AG09309 (cell line): ENCODE measurements around the gene KCNE4.
A peak's percentile ranks its signal among the peaks of the same experiment; 100 is the strongest.

ENCODE experiments used
- DNase-seq: peaks from one replicate; pipeline ENCODE4 v3.0.0-alpha.2; 2010; ENCODE audit warnings: low read depth
- H3K4me3 ChIP-seq: 2 replicates; pipeline ENCODE4 v1.5.1; 2011; ENCODE audit warnings: mild to moderate bottlenecking, low read depth, low read length, moderate library complexity; ENCODE audit not compliant: control insufficient read depth
- CTCF ChIP-seq: IDR thresholded peaks from 2 replicates; pipeline ENCODE4 v1.5.1; 2011; ENCODE audit warnings: mild to moderate bottlenecking, low read depth, low read length, inconsistent platforms; ENCODE audit not compliant: insufficient read depth, control insufficient read depth; ENCODE audit errors: missing control alignments

KCNE4 gene

GRCh38 chr2:223097888-223098383 is 45.9 kb downstream of the KCNE4 start:
- no peak overlapping the region for H3K4me3 ChIP-seq
- TF ChIP-seq CTCF, result no peak
- DNase-seq, result no peak

GRCh38 chr2:223099561-223099960 is 47.6 kb downstream of the KCNE4 start:
- TF ChIP-seq CTCF, result no peak
- H3K4me3 ChIP-seq, result no peak overlapping the region
- no peak for DNase-seq

- TF ChIP-seq CTCF, result no peak
- peak; percentile 78 for DNase-seq
- no peak overlapping the region for H3K4me3 ChIP-seq
Observed at GRCh38 chr2:223100061-223100511, 48.1 kb downstream of the KCNE4 start.

GRCh38 chr2:223101340-223102039 is 49.5 kb downstream of the KCNE4 start:
- TF ChIP-seq CTCF, result peak; percentile 69
- DNase-seq, result no peak
- H3K4me3 ChIP-seq, result no peak overlapping the region

GRCh38 chr2:223102040-223102400 is 50.0 kb downstream of the KCNE4 start:
- TF ChIP-seq CTCF, result no peak
- H3K4me3 ChIP-seq, result no peak overlapping the region
- no peak for DNase-seq

- TF ChIP-seq CTCF, result no peak
- DNase-seq, result no peak
- no peak overlapping the region for H3K4me3 ChIP-seq
Observed at GRCh38 chr2:223102450-223102849, 50.5 kb downstream of the KCNE4 start.
